Pericardium fibroblast (primary cell): ENCODE results near the gene ARHGAP4. TPM values are rescaled to one million over a fixed set of nuclear protein-coding genes. Genes with fewer than 3 reads are reported as not detected.

ENCODE experiments used
- total RNA-seq: library from RNA; depleted of rRNA; stranded (reverse); fragments of >200 nt; gene quantifications from 2 replicates; pipeline ENCODE4 v1.2.3, GENCODE V29; 2015

The ARHGAP4 gene
- 0.58 and 4.5 TPM in 2 replicates for total RNA-seq

GRCh38 chrX:153925739-153926551, at the start of gene ARHGAP4:
Gene ARHGAP4 (minus strand): TSS chrX:153926264. CDS start chrX:153926202, 62 bp downstream.

GRCh38 chrX:153972368-153973126, 46.5 kb upstream of the ARHGAP4 start, which contains the start of gene TMEM187:
Gene TMEM187 (plus strand): TSS chrX:153972754. CDS start chrX:153982063, 9,309 bp downstream.

GRCh38 chrX:153971450-153972367, 45.6 kb upstream of the ARHGAP4 start, which contains the start of gene HCFC1:
Gene HCFC1 (minus strand): TSS chrX:153971818. CDS start chrX:153970840, 978 bp downstream.

GRCh38 chrX:153944140-153944799, 18.2 kb upstream of the ARHGAP4 start, which contains the start of gene RENBP:
Gene RENBP (minus strand): TSS chrX:153944643. CDS start chrX:153944610, 33 bp downstream.

GRCh38 chrX:153934762-153935325, 8.8 kb upstream of the ARHGAP4 start, which contains the start of gene NAA10:
Gene NAA10 (minus strand): TSS chrX:153935037. CDS start chrX:153934904, 133 bp downstream.

GRCh38 chrX:153903991-153904957, 21.8 kb downstream of the ARHGAP4 start, which contains the start of gene AVPR2:
Gene AVPR2 (plus strand): TSS chrX:153904673. CDS start chrX:153905146, 473 bp downstream.

GRCh38 chrX:153885968-153886903, 39.8 kb downstream of the ARHGAP4 start, which contains the start of gene L1CAM:
Gene L1CAM (minus strand): TSS chrX:153886173. CDS start chrX:153875836, 10,337 bp downstream.

Other genes with a start within 250 kb of the ARHGAP4 start
- 22.1 and 24.0 TPM in 2 replicates for gene SLC6A8, start 238.3 kb downstream of the ARHGAP4 start, total RNA-seq
- 79.2 and 110 TPM in 2 replicates for gene BCAP31, start 201.9 kb downstream of the ARHGAP4 start, total RNA-seq
- 12.9 and 16.3 TPM in 2 replicates for gene ABCD1, start 201.4 kb downstream of the ARHGAP4 start, total RNA-seq
- gene PLXNB3, start 162.0 kb downstream of the ARHGAP4 start, total RNA-seq = 1.6 and 7.5 TPM in 2 replicates
- under 0.01 and 1.6 TPM in 2 replicates for gene SRPK3, start 145.2 kb downstream of the ARHGAP4 start, total RNA-seq
- 80.7 and 86.6 TPM in 2 replicates for gene IDH3G, start 131.9 kb downstream of the ARHGAP4 start, total RNA-seq
- gene SSR4, start 131.6 kb downstream of the ARHGAP4 start, total RNA-seq = 256 and 443 TPM in 2 replicates
- gene PDZD4, start 95.7 kb downstream of the ARHGAP4 start, total RNA-seq = 1.0 and 5.1 TPM in 2 replicates
- 0.34 and 0.47 TPM in 2 replicates for gene L1CAM, start 40.1 kb downstream of the ARHGAP4 start, total RNA-seq
- gene AVPR2, start 21.6 kb downstream of the ARHGAP4 start, total RNA-seq = 0.12 TPM in 1 of 2 replicates, not detected in the other
- 89.0 and 90.2 TPM in 2 replicates for gene NAA10, start 8.8 kb upstream of the ARHGAP4 start, total RNA-seq
- 0.12 and 0.94 TPM in 2 replicates for gene RENBP, start 18.4 kb upstream of the ARHGAP4 start, total RNA-seq
- 28.7 and 31.3 TPM in 2 replicates for gene HCFC1, start 45.6 kb upstream of the ARHGAP4 start, total RNA-seq
- 6.9 and 11.8 TPM in 2 replicates for gene TMEM187, start 46.5 kb upstream of the ARHGAP4 start, total RNA-seq
- 86.6 and 190 TPM in 2 replicates for gene IRAK1, start 93.6 kb upstream of the ARHGAP4 start, total RNA-seq
- gene MECP2, start 171.5 kb upstream of the ARHGAP4 start, total RNA-seq = 17.6 and 19.4 TPM in 2 replicates
- not detected in 2 replicates for gene OPN1LW, start 218.0 kb upstream of the ARHGAP4 start, total RNA-seq